Ovary (tissue), 9 donors: ENCODE data around the gene SRC. TPM values are rescaled to one million over a fixed set of nuclear protein-coding genes. Genes with fewer than 3 reads are reported as not detected.

Source experiments
- DNase-seq, 5 donors: peaks; one replicate each; pipeline ENCODE4 v3.0.0-alpha.2; 2019 to 2020
- H3K27ac ChIP-seq, 2 donors: fragments of 200-600 bp; one replicate each; pipeline versions ENCODE4 v1.5.1 to v1.8.0; 2019 to 2022
- H3K27me3 ChIP-seq: fragments of 200-600 bp; one replicate; pipeline ENCODE4 v1.8.0; 2022
- H3K36me3 ChIP-seq: fragments of 200-600 bp; sonication (generic); one replicate; pipeline ENCODE4 v1.5.1; 2019
- H3K4me1 ChIP-seq: one replicate; pipeline ENCODE4 v1.8.1; 2013; ENCODE audit warnings: mild to moderate bottlenecking, moderate library complexity; ENCODE audit not compliant: insufficient read depth
- H3K4me3 ChIP-seq: fragments of 200-600 bp; sonication (generic); one replicate; pipeline ENCODE4 v1.5.1; 2017
- H3K9me3 ChIP-seq, 2 donors: fragments of 200-600 bp in 1 of 2; sonication (generic) in 1 of 2; one replicate each; pipeline versions ENCODE4 v1.5.1 to v1.8.1; 2013 to 2019; ENCODE audit warnings: mild to moderate bottlenecking in 1 of 2, moderate library complexity in 1 of 2
- EP300 ChIP-seq: sonication (generic); formaldehyde crosslinking; IDR thresholded peaks from one replicate; pipeline ENCODE4 v1.6.1; 2017; ENCODE audit warnings: antibody characterized with exemption
- POLR2A ChIP-seq: fragments of 450-650 bp; IDR thresholded peaks from one replicate; pipeline ENCODE4 v1.6.1; 2017; ENCODE audit warnings: antibody characterized with exemption, mild to moderate bottlenecking, moderate library complexity
- WGBS, 3 donors: extraction: QIAGEN DNeasy Blood & Tissue Kit in 1 of 3; methylation state at CpG; one replicate each; pipeline versions ENCODE4 v1.1.5 to v1.1.7; 2013 to 2017; 5-methylcytosine and 5-hydroxymethylcytosine counted together
- intact Hi-C, 4 donors: fragments of 100-400 bp; cut with DNase I; formaldehyde crosslinking; loops; one replicate each; pipeline versions ENCODE4 v1.11.0 to v1.15.1; 2022 to 2023
- polyA plus RNA-seq, 2 donors: library from polyadenylated mRNA; stranded (reverse); fragments of 200-250 nt in 1 of 2; fragments of 350-450 nt in 1 of 2; fragmentation: Illumina TruSeq in 1 of 2; extraction: RNeasy Lipid Tissue Mini Kit (QIAGEN cat#74804) in 1 of 2; gene quantifications; one replicate each; pipeline ENCODE4 v1.2.3, GENCODE V29; 2013 to 2014
- total RNA-seq, 7 donors: library from RNA; depleted of rRNA in 2 of 7; stranded (reverse); fragments of >200 nt in 2 of 7; fragmentation: NEBNext Ultra II Directional in 3 of 7; extraction: Animal tissue kit (Norgen Biotek cat#: 25700) in 3 of 7; gene quantifications; one replicate each; pipeline versions ENCODE4 v1.1.0 to v1.2.4, GENCODE V29; 2016 to 2023
- TF ChIP-seq, protein P1 (sequence below), 3 donors: fragments of 450-650 bp in 2 of 3; fragments of 200-600 bp in 1 of 3; IDR thresholded peaks; one replicate each; pipeline versions ENCODE4 v1.5.1 to v1.8.0; 2016 to 2022; ENCODE audit warnings: antibody characterized with exemption in 3 of 3, mild to moderate bottlenecking in 1 of 3
- donor health status: DM: no; HTN: no; CAD: no; lungs with moderate emphysema.
- donor health status: DM: no; HTN: no; CAD: no.
- donor health status: Bipolar disorder and iron deficiency.
- donor health status: DM: yes; HTN: yes; CAD: no.
- donor health status: DM: no; HTN: no; CAD: no.
- donor health status: DM: yes; HTN: yes; CAD: no.

The SRC gene
- total and polyA plus RNA-seq, 9 donors = 17.0 to 72.7 (median 34.7) TPM

DNA sequence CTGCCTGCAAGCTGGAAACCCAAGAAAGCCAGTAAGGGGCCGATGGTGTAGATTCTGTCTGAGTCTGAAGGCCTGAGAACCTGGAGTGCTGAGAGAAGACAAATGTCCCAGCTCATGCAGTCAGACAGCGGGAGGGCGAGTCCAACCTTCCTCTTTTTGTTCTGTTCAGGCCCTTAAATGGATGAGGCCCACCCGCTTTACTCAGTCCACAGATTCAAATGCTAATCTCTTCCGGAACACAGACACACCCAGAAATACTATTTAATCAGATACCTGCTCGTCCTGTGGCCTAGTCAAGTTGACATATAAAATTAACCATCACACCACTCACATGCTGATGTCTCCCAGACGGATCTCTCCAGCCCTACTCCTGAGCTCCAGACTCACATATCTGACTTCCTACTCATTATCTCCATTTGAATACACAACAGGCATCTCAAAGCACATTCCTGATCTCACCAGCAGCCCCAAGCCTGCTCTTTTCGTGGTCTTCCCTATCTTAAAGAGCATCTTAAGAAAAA lies 26.7 kb upstream of the SRC start:
- TF ChIP-seq POLR2A (no peak), EP300 (no peak)
- TF ChIP-seq, protein P1, sequence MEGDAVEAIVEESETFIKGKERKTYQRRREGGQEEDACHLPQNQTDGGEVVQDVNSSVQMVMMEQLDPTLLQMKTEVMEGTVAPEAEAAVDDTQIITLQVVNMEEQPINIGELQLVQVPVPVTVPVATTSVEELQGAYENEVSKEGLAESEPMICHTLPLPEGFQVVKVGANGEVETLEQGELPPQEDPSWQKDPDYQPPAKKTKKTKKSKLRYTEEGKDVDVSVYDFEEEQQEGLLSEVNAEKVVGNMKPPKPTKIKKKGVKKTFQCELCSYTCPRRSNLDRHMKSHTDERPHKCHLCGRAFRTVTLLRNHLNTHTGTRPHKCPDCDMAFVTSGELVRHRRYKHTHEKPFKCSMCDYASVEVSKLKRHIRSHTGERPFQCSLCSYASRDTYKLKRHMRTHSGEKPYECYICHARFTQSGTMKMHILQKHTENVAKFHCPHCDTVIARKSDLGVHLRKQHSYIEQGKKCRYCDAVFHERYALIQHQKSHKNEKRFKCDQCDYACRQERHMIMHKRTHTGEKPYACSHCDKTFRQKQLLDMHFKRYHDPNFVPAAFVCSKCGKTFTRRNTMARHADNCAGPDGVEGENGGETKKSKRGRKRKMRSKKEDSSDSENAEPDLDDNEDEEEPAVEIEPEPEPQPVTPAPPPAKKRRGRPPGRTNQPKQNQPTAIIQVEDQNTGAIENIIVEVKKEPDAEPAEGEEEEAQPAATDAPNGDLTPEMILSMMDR (IDR thresholded peaks at IDR 0.05) = no peak
- Histone ChIP-seq H3K36me3 (no peaks in the 10 kb centered on the region), H3K9me3 (no peaks in the 10 kb centered on the region), H3K27me3 (no peaks in the 10 kb centered on the region), H3K27ac (no peak overlapping the region), H3K4me1 (peaks cover 10% of the 10 kb centered on the region), H3K4me3 (no peak overlapping the region)
- 79 to 82% (median 80%) methylated on average over 8 of the region's 8 CpGs for WGBS, 3 donors
- peak in 1 of 5 donors; percentile 7 for DNase-seq
- intact Hi-C loops = no loop called here

- H3K27me3 ChIP-seq = no peaks in the 10 kb centered on the region
- no peaks in the 10 kb centered on the region for H3K9me3 ChIP-seq
- H3K36me3 ChIP-seq = no peaks in the 10 kb centered on the region
- 13 to 30% (median 28%) methylated on average over 2 of the region's 2 CpGs for WGBS, 3 donors
- peaks cover 5% of the 10 kb centered on the region for H3K4me1 ChIP-seq
- DNase-seq = no peak
- H3K4me3 ChIP-seq = no peak overlapping the region
- H3K27ac ChIP-seq = no peak overlapping the region
- TF ChIP-seq POLR2A (no peak), EP300 (no peak)
- TF ChIP-seq, protein P1 (IDR thresholded peaks at IDR 0.05) = no peak
- intact Hi-C loops = no loop called here
Observed at GRCh38 chr20:37323985-37324384, 22.0 kb upstream of the SRC start.

DNA sequence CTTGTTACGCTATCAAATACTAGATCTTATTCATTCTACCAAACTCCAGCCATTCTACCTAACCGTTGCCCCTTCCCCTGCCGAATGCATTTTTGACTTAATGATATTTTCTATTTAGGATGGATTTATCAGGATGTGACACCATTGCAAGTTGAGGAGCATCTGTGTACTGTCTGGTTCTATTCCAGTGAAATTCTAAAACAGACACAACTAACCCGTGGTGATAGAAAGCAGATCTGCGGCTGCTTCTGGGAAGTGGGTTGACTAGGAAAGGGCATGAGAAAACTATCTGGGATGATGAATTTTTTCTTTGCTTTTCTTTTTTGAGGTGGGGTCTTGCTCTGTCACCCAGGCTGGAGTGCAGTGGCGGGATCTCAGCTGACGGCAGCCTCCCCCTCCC lies 20.7 kb upstream of the SRC start:
- Histone ChIP-seq H3K9me3 (no peaks in the 10 kb centered on the region), H3K4me3 (no peak overlapping the region), H3K27me3 (no peaks in the 10 kb centered on the region), H3K4me1 (peaks cover 5% of the 10 kb centered on the region), H3K36me3 (no peaks in the 10 kb centered on the region), H3K27ac (no peak overlapping the region)
- no peak for DNase-seq
- 84 to 90% (median 88%) methylated on average over 7 of the region's 7 CpGs for WGBS, 3 donors
- intact Hi-C loops = no loop called here
- TF ChIP-seq, protein P1 (IDR thresholded peaks at IDR 0.05) = no peak
- TF ChIP-seq POLR2A (no peak), EP300 (no peak)

- intact Hi-C loops = no loop called here
- peak in 1 of 5 donors; percentile 14 for DNase-seq
- no peaks in the 10 kb centered on the region for H3K36me3 ChIP-seq
- no peaks in the 10 kb centered on the region for H3K27me3 ChIP-seq
- H3K4me3 ChIP-seq = no peak overlapping the region
- H3K27ac ChIP-seq = no peak overlapping the region
- H3K4me1 ChIP-seq = peaks cover 5% of the 10 kb centered on the region
- 46 to 66% (median 61%) methylated on average over 2 of the region's 2 CpGs for WGBS, 3 donors
- TF ChIP-seq, protein P1 (IDR thresholded peaks at IDR 0.05) = no peak
- TF ChIP-seq POLR2A (no peak), EP300 (no peak)
- H3K9me3 ChIP-seq = no peaks in the 10 kb centered on the region
Observed at GRCh38 chr20:37326666-37327065, 19.3 kb upstream of the SRC start.
